GM12864 (cell line): ENCODE measurements around the gene NME3.

Experiments
- DNase-seq: peaks from one replicate; pipeline ENCODE4 v3.0.0-alpha.2; 2011; ENCODE audit warnings: low read depth
- H3K4me3 ChIP-seq: 2 replicates; pipeline ENCODE4 v1.5.1; 2011; ENCODE audit warnings: mild to moderate bottlenecking, low read depth, low read length, control low read depth
- TF ChIP-seq, protein P1 (sequence below): IDR thresholded peaks from 2 replicates; pipeline ENCODE4 v1.5.1; 2011; ENCODE audit warnings: low read depth, mild to moderate bottlenecking, moderate library complexity, low read length, control low read depth, inconsistent platforms; ENCODE audit errors: missing control alignments

The NME3 gene

GRCh38 chr16:1817716-1818115 lies 46.4 kb upstream of the NME3 start:
- DNase-seq: no peak
- TF ChIP-seq, protein P1, sequence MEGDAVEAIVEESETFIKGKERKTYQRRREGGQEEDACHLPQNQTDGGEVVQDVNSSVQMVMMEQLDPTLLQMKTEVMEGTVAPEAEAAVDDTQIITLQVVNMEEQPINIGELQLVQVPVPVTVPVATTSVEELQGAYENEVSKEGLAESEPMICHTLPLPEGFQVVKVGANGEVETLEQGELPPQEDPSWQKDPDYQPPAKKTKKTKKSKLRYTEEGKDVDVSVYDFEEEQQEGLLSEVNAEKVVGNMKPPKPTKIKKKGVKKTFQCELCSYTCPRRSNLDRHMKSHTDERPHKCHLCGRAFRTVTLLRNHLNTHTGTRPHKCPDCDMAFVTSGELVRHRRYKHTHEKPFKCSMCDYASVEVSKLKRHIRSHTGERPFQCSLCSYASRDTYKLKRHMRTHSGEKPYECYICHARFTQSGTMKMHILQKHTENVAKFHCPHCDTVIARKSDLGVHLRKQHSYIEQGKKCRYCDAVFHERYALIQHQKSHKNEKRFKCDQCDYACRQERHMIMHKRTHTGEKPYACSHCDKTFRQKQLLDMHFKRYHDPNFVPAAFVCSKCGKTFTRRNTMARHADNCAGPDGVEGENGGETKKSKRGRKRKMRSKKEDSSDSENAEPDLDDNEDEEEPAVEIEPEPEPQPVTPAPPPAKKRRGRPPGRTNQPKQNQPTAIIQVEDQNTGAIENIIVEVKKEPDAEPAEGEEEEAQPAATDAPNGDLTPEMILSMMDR: no peak
- H3K4me3 ChIP-seq: no peak overlapping the region

GRCh38 chr16:1817276-1817589 lies 45.9 kb upstream of the NME3 start:
- DNase-seq: no peak
- no peak overlapping the region for H3K4me3 ChIP-seq
- TF ChIP-seq, protein P1: no peak

DNA sequence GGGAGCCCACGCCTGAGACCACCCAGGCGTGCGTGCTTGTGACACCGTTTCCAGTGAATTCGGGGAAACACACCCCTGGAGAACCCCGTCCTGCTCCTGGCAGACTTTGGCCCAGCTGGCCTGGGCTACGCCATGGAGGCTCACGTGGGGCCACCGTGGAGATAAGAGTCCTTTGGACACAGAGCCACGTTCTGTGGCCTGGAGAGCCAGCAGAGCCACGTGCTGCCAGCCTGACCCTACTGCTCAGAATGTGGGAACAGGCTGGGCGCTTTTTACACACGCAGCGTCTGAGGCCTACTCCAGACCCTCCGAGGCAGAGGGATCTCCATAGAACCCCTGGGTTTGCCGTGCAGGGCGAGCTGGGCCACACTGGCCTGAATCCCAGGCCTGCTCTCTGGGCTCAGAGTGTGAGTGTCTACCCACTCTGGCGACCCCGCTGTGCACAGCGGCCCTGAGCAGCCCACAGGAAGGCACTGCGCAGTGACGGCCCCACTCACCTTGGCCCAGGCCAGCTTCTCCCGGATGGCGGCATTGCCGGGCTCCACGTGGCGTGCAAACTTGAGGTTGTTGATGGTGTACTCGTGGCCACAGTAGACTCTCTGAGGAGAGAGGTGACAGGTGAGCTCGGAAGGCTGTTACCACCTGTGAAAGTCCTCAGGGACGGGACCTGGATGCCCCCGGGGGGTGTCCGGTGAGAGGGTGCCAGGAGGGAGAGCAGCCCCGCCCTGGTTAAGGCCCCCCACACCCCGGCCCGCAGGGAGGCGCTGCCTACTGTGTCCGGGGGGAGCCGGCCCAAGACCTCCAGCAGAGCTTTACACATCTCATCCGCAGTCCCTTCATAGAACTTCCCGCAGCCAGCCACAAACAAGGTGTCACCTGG lies 45.3 kb upstream of the NME3 start:
- DNase-seq: no peak
- TF ChIP-seq, protein P1: no peak
- no peak overlapping the region for H3K4me3 ChIP-seq

DNA sequence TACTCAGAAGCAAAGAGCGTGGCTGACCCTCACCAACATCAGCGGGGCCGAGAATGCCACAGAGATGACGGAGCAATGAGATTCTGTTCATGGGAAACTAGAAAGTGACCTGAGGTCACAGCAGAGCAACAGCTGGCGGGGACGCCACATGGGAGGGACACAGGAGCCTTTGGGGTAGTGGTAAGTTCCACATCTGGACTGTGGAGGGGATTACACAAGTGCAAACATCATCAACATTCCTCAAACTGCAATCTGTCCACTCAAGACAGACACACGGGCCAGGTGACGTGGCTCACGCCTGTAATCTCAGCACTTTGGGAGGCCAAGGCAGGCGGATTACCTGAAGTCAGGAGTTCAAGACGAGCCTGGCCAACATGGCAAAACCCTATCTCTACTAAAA lies 44.1 kb upstream of the NME3 start:
- TF ChIP-seq, protein P1: no peak
- no peak overlapping the region for H3K4me3 ChIP-seq
- DNase-seq: no peak

DNA sequence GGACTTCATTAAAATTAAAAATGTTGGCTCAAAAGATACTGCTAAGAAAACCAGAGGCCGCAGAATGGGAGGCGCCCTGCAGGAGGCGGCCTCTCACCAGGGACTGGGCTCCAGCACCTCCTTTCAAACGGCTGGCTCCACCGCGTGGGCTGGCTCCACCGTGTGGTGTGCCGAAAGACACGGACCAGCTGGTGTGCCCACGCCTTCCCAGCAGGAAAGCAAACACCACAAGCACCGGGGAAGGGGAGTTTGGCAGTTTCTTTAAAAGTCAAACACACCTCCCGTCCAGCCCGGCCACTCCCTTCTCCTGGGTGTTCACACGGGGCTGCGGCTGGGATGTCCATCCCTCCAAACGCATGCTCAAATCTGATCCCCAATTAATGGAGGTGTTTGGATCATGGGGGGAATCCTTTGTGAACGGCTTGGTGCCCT lies 41.4 kb upstream of the NME3 start:
- no peak overlapping the region for H3K4me3 ChIP-seq
- TF ChIP-seq, protein P1: peak; percentile 12
- no peak for DNase-seq

DNA sequence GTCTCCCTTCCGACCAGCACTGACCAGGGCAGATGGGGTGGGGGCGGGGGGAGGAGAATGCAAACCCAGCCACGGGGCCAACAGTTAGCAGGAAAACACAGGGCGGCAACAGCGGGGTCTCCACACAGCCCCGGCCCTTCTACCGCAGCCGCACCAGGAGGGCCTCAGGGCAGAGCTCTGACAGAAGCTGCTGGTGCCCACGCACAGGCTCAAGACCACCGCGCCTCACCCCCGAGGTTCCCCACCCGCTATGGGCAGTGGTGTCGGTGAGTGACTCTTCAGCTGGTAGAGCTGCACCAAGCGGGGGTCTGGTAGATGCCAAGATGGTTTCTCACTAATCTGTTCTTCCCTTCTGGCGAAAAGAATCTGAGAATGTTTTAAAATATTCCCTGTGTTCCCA lies 39.2 kb upstream of the NME3 start:
- TF ChIP-seq, protein P1: no peak
- no peak for DNase-seq
- no peak overlapping the region for H3K4me3 ChIP-seq

- TF ChIP-seq, protein P1: no peak
- H3K4me3 ChIP-seq: no peak overlapping the region
- no peak for DNase-seq
Measured at GRCh38 chr16:1810106-1810505, 38.8 kb upstream of the NME3 start.
